AG09309 (cell line): ENCODE data around the gene SLC39A3.

ENCODE experiments used
- DNase-seq: peaks from one replicate; pipeline ENCODE4 v3.0.0-alpha.2; 2010; ENCODE audit warnings: low read depth
- H3K4me3 ChIP-seq: 2 replicates; pipeline ENCODE4 v1.5.1; 2011; ENCODE audit warnings: mild to moderate bottlenecking, low read depth, low read length, moderate library complexity; ENCODE audit not compliant: control insufficient read depth
- TF ChIP-seq, protein P1 (sequence below): IDR thresholded peaks from 2 replicates; pipeline ENCODE4 v1.5.1; 2011; ENCODE audit warnings: mild to moderate bottlenecking, low read depth, low read length, inconsistent platforms; ENCODE audit not compliant: insufficient read depth, control insufficient read depth; ENCODE audit errors: missing control alignments

The SLC39A3 gene

DNA sequence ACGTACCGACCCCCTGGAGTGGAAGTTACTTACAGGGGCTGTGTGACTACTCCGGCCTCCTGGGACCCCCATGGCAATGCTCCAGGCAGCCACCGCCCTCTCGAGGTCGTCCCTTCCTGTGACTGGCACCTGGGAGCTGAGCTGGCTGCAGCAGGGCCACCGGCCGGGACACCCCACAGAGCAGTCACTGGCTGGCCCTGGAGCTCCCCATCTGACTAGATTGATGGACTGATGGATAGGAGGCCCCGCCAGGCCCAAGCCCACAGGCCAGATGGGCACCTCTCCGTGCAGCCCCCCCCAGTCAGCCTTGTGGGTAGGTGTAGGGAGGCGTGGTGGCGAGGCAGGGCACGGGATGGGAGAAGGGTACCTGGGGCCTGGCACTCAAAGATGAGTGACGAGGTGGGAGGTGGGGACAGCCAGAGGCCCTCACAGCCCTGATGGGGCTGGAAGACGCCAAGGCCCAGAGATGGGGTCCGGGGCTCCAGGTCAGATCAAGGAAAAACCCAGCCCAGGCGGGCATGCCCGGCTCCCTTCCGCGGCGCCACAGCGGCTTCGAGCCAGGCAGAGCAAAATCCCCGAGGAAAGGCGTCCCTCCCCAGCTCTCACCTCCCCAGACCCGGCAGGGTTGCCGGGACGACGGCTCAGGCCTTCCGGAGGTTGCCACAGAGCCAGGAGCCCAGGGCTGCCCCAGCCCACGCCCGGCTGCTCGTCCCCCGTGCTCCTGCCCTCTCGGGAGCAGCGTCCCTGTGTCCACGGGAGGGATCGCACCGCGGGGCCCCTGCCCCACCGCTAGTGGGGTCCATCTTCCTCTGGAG is 8.4 kb downstream of the SLC39A3 start:
- no peak overlapping the region for H3K4me3 ChIP-seq
- DNase-seq = no peak
- TF ChIP-seq, protein P1, sequence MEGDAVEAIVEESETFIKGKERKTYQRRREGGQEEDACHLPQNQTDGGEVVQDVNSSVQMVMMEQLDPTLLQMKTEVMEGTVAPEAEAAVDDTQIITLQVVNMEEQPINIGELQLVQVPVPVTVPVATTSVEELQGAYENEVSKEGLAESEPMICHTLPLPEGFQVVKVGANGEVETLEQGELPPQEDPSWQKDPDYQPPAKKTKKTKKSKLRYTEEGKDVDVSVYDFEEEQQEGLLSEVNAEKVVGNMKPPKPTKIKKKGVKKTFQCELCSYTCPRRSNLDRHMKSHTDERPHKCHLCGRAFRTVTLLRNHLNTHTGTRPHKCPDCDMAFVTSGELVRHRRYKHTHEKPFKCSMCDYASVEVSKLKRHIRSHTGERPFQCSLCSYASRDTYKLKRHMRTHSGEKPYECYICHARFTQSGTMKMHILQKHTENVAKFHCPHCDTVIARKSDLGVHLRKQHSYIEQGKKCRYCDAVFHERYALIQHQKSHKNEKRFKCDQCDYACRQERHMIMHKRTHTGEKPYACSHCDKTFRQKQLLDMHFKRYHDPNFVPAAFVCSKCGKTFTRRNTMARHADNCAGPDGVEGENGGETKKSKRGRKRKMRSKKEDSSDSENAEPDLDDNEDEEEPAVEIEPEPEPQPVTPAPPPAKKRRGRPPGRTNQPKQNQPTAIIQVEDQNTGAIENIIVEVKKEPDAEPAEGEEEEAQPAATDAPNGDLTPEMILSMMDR = no peak

DNA sequence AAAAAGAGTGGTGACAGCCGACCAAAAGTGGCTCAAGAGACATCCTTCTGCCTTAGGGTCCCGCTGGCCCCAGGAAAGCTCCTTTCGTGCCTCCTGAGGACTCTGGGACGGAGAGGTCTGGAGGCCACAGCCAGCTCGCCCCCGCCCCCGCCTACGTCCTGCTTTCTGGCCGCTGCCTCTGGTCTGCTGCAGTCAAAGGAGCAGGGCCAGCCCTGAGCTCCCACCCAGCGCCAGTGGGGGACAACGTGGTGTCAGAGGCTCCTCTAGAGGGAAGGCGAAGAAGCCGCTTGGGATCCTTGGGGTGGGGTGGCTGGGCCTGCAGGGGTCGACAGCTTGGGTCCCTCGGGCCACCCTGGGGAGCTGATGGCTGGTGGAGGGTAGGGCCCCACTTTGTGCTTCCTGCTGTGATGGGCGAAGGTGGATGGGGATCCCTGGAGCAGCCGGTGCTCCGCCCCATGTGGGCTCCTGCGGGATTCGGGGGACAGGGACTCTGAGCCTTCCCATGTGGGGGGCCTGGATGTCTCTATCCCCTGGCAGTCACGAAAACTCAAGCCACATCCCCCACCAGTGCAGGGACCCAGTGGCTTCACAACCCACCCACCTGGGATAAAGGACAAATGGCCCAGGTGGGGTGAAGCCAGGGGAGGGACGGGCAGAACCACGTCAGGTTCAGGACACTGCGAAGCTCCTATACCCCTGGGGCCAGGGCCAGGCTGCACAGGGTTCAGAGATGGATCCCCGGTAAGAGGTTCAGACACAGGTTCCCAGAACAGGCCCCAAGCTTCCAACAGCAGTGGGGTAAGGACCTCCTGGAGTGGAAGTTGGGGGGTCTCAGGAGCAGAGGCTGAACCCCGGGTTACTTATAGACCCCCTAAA is 9.6 kb downstream of the SLC39A3 start:
- no peak overlapping the region for H3K4me3 ChIP-seq
- no peak for DNase-seq
- TF ChIP-seq, protein P1 = no peak

DNA sequence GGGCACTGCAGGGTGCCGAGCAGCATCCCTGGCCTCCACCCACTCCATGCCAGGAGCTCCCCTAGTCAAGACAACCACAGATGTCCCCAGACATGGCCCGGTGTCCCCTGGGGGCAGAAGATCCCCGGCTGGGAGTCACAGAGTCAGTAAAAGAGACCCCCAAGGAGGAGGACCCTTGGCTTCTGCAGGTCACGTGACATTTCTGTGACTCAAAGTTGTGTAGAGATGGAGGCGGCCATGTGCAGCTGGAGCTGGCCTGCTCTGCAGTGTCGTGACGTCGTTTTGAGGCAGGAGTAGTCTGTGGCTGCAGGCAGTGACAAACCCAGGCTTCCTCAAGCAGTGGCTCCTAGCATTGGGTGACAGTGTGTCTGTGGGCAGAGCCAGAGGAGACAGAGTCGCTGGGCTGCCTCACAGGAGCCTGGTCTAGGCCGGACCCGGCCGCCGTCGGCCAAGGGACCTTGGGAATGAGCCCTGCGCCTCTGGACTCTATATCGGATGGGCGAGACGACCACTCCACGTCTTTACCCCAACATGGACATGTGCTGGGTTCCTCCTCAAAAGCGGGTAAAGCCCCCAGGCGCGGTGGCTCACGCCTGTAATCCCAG is 10.9 kb downstream of the SLC39A3 start:
- TF ChIP-seq, protein P1 = no peak
- H3K4me3 ChIP-seq = no peak overlapping the region
- no peak for DNase-seq

DNA sequence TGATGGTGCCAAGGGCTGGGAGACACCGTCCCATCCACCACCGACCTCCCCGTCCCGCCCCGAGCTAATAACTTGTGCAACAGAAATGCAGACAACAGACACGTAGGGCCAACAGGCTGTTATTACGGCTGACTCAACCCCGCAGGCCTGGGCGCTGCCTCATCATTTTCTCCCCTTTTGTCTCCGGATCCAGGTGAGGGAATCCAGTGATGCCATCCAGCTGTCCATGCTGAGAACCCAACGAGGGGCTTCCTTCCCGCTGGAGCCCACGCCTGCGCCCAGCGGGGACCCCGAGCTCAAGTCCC is 12.2 kb downstream of the SLC39A3 start:
- H3K4me3 ChIP-seq = no peak overlapping the region
- no peak for DNase-seq
- TF ChIP-seq, protein P1 = no peak

DNA sequence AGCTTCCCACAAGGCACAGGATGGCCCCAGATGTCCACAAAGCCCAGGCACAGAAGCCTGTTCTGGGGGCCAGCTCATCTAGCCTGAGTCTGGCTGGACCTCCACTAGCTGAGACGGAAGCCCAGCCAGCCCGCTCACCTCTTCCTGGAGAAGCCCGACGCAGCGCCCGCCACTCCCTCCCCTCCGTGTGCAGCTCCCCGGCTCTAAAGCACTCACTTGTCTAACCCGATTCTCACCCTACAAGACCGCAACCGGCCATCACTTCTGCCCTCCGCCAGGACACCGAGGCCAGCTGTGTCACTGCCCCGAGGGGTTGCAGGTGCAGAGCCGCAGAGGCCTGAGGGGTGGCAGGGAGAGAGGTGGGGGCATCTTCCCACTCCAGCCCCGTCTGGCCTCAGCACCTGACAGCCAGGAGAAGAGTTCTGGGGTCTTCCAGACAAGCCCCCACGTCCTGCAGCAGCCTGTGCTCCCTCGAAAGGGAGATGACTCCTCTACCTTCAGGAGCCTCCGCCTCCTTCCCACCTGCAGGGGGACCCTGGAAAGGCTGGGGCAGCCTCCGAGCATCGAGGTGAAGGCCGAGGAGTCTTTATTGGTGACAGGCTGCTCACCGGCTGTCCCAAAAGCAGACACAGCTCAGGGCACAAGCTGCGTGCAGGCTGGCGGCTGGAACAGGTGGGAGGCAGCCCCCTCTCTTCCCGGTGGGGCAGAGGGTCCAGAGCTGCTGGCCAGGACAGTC is 12.7 kb downstream of the SLC39A3 start:
- H3K4me3 ChIP-seq = no peak overlapping the region; the same call in 1 of the 2 replicates
- TF ChIP-seq, protein P1 = no peak
- DNase-seq = no peak

DNA sequence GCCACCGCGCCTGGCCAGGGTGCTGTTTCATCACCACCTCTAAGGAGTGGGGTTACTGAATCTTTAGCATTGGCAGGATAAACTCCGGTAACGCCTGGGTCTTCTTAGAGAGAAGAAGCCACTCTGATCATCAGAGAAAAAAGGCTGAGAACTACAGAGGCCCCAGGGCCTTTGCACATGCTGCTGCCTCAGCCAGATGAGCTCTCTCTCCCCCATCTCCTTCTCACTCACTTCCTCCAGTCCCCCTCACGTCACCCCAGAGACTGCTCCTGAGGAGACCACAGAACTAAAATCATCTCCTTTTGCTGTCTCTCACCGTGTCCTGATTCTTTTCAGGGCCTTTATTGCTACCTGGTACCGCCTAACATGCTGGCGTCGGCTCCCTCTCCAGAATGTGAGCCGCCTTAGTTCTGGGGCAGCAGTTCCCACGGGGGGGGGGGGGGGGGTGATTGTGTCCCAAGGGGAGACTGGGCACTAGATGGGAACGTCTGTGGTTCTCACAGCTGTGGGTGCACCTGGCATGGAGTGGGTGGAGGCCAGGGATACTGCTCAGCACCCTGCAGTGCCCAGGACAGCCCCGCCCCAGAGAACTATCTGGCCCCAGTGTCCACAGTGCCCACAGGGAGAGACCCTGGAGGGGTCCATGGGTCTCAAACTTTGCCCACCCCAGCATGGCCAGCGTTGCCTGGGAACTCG is 13.5 kb downstream of the SLC39A3 start:
- no peak overlapping the region; the same call in 1 of the 2 replicates for H3K4me3 ChIP-seq
- TF ChIP-seq, protein P1 = no peak
- DNase-seq = no peak
